GM19193 (cell line): Measurements from ENCODE around the gene RBBP7.

ENCODE experiments used
- POLR2A ChIP-seq: IDR thresholded peaks from 4 replicates; pipeline ENCODE4 v1.6.1; 2011; ENCODE audit not compliant: insufficient read depth, insufficient read length; ENCODE audit errors: extremely low read depth

RBBP7 gene

DNA sequence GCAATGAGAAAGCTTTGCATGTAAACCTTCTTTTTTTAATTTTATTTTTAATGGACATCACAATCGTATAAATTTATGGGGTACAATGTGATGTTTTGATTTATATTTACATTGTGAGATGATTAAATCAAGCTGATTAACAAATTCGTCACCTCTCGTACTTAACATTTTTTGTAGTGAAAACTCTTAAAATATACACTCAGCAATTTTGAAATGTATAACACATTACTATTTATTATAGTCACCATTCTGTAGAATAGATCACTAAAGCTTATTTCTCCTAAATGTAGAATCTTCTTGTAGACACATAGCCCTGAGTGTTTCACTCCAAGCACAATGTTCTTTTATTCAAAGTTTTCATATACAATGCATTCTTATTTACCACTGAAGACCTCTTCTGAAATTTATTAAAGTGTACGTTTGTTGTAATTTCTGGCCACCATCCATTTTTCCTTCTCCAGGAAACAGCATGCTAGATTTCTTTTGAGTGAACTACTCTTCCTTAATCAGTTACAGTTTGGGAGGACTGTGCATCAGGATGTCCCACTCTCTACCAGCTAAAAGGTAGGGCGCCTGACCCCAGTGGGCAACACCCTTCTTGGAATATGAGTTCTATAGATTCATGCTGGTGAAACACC, 4.4 kb upstream of the RBBP7 start:
- no peak for TF ChIP-seq POLR2A

DNA sequence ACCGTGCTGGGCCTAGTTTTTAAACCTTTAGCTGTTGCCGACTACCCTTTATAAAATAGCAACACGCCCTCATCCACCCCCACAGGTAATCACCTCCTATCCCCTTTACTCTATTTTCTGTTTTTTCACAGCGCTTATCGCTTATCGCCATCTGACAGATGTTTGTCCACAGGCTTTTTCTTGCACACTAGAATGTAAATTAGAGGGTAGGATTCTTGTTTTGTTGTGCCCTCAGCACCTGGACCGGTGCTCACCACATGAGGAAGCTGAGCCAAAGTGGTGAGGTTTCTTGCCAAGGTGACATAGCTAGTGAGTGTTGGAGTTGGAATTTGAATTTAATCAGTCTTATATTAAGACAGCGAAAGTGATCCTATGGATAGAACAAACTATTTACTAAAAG, 2.9 kb upstream of the RBBP7 start:
- TF ChIP-seq POLR2A = no peak

DNA sequence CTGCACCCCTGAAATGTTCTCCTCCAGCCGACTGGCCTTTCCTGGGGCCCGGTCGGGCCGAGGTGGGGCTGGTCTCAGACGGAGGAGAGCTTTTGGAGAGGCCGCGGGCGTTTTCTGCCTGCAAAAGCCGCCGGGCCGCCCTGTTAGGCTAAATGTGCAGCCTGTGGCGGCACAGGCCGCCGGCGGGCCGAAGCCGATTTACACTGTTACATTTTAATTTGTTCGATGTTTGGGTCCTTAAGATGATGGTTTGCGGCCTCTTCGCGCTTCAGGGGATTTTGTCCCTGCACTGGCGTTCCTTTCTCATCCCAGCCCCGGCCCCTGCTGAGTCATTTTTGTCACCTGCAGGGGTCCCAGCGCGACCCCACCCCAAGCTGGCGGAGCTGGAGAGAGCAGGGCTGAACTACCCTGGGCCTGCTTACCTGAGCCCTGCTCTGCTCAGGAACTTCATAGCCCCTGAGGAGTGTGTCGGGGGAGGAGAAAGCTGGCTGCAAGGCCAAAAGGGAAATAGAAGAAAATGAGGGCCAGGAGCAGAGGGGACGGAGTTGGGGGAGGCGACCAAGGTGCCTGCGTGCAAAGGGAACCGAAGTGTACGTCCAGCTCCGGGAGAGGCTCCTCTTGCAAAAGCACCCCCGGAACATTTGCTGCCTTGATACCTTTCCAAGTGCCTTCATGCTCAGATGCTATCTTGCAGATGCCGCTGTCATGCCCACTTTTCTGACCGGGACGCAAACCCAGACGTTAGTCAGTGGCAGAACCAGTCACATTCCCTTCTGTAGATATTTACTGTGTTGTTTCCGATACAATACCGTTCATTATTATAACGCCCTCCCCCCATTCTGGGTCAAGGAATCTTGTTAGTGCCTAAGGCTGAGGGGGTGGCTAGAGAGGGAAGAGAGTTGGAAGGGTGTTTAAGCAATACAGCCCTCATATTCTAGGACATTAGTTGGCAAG, 977 bp upstream of the RBBP7 start:
- no peak for TF ChIP-seq POLR2A

DNA sequence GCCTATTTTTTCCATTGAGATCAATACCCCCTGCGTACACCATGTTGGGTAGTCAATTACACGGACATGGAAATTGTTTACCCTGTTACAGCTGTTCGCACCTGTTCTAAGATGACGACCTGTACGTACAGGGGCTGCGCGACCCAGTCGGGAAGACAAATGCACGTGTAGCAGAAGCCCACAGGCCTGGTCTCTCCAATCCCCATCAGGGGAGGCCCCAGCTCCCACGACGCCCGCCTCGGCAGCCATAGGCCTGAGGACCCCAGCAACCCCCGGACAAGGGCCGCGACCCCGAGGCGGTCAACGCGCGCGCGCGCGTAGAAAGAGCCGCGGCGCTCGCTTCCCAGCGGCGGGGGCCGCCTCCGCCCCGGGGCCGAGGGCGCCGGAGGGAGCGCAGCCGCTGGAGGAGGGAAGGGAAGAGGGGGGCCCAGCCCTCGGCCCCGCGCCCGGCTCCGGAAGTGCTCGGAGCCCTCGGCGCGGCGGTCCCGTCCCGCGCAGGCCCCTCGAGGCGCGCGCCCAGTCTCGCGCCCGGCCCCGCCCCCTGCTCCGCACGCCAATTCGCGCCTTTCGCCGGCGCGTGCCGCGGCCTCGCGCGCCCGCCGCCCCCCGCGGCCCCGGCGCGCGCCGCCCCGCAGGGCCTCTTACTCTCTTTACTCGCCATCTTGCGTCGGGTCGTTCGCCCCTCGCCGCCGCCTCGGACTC, 618 bp downstream of the RBBP7 start:
- TF ChIP-seq POLR2A = no peak

DNA sequence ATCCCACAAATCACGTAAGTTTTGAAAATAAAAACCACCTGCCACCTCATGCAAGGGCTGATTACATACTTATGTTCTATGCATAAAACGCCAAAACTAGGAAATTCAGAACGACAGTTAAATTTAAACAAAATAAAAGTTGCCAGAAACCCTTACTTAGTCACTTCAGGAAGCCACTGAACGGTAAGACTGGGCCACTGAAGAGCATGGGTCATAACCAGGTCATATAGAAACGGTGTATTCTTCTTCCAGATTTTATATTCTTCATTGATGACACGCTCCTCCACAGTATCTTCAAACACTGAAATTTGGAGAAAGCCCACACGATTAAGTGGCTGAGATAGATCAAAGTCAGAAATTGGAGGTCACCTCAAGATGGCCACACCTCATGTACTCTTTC, 1.2 kb downstream of the RBBP7 start:
- TF ChIP-seq POLR2A = no peak

DNA sequence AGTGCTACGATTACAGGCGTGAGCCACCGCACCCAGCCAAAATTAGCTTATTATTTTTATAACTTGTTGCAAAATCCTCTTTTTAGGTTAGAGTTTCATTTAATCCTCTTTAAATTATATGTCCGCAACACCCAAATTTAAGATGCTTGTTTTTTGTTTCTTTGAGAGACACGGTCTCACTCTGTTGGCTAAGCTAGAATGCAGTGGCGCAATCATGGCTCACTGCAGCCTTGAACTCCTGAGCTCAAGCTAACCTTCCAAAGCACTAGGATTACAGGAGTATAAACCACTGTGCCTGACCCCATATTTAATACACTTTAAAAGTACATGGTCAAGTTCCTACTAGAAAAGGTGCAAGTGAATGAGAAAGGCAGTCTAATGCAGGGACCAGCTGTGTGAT, 2.2 kb downstream of the RBBP7 start:
- no peak for TF ChIP-seq POLR2A

DNA sequence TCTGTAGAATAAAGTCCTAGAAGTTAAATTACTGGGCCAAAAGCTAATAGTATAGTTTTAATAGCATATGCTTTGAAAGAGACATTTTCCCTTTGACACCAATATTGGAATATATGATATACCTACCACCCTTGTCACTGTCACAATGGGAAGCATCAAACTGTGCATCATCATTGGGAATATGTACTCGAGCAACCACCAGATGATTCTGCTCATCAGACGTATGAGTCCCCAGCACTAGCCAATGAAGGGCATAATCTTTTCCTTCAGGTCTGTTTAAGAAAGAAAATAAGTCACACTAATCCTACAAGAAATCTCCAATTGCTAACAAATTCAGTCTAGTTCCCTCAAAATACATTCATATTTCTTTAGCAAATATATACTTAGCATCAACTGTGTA, 7.3 kb downstream of the RBBP7 start:
- no peak for TF ChIP-seq POLR2A

DNA sequence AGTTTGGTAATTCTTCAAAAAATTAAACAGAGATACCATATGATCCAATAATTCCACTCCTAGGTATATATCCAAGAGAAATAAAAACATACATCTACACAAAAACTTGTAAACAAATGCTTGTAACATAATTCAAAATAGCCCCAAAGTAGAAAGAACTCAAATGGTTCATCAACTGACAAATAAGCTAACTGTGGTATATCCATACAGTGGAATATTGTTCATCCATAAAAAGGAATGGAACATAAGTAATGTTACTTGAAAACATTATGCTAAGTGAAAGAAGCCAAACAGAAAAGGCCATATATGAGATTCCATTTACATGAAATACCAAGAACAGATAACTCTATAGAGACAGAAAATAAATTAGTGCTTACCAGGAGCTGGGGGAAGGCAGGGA, 13.4 kb downstream of the RBBP7 start:
- TF ChIP-seq POLR2A = no peak

DNA sequence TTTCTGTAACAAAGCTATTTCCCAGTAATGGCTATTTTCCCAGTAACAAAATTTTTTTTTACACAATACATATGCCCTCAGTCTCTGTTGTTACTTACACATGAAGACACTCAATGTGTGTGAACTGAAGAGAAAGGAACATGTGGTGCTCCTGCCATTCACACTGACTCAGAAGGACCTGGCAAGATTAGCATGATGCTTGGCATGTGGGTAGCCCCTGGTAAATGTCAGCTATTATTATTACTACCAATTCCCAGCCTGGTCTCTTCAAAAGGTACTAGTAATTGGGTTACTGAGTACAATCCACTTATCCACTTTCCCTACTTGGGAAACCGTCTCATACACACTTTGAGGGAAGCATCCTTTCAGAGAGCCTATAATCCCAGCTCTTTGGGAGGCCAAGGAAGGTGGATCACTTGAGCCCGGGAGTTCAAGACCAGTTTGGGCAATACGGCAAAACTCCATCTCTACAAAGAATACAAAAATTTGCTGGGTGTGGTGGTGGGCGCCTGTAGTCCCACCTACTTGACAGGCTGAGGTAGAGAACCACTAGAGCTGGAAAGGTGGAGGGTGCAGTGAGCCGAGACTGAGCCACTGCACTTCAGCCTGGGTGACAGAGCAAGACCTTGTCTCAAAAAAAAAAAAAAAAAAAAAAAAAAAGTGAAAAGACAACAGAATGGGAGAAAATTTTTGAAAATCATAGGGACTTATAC, 14.6 kb downstream of the RBBP7 start:
- TF ChIP-seq POLR2A = no peak

DNA sequence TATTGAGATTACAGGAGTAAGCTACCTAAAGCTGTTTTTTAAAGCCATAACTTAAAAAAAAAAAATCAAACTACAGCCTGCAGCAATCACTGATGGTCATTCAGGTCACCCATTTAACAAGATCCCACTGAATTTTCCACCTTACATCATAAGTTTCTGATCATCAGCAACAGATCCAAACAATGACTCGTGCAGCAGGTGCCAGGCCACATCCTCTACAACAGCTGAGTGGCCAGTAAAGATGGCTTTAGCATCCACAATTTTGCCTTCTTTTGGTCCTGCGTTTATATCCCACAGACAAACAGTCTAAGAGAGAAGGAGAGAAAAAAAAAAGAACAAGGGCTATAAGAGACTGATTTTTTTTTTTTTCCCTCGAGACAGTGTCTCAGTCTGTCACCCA, 16.6 kb downstream of the RBBP7 start:
- no peak for TF ChIP-seq POLR2A

DNA sequence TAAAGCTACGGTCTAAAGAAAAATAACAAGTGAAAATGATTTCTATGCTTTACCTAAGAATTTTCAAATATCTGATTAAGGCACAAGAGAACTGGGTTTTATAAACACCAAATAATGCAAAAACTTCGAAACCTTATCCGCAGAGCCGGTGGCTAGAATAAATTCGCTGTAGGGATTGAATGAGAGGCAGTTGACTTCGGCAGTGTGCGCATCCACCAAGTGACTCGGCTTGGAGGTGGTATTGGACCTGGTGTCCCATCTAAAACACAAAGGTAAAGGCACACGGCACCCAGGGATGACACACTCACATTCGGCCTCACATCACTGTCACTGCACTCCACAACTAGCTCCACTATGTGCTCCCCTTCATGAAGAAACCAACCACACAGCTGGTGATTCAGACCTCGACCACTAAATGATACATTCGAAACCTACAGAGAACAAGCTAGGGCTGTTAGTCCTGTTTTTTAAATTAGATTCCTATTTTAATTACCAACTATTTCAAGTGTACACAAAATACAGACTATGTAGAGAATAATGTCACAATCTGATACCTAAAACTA, 17.5 kb downstream of the RBBP7 start:
- no peak for TF ChIP-seq POLR2A

DNA sequence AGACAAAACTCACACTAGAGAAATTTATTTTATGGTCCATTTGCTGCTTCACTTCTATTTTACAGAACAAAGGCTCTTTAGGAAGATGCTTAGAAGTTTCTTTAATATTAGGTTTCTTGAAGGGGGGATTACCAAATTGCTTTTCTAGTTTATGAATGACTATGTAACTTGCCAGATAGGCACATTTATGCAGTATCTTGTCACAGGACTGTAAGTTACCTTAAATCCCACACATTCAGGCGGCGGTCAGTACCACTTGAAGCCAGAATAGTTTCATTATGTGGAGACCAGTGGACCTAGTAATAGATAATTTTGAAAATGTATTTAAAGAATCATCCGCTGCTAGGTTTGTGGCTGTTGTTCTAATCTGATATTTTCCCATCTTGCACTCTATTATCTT, 18.3 kb downstream of the RBBP7 start:
- TF ChIP-seq POLR2A = no peak

DNA sequence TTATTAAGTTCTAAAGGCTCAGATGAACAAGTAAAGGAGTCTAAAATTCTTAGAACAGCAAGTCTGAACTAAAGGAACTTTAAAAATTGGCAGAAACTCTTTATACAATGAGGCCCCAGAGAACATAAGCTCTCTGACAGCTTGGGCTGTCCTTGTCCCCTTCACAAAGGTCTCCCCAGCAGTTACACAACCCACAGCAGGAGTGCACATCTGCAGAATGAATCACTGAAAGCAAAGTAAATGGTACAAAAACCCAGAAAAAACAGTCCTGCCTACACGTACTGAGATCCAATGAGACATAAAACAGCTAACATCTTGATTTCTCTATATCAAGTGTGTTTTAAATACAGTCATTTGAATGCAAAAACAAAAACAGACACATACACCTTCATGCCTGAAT, 18.7 kb downstream of the RBBP7 start:
- no peak for TF ChIP-seq POLR2A

DNA sequence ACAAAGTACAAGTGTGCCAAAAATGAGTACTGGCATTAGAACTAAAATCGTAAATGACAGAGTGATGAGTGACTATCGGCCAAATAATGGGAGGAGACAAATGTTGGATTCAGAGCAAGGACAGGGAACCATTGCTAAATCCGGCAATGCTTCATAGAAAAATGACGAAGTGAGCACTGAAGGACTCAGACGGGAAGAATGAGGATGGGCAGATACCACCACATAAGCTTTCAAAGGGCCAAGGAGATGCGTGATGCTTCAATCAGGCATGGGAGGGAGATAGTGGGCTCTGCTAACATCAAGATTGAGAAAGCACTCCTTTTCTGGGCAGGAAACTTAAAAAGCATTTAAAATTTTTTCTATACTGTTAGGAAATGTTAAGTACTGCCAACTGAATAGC, 21.6 kb downstream of the RBBP7 start:
- no peak for TF ChIP-seq POLR2A

DNA sequence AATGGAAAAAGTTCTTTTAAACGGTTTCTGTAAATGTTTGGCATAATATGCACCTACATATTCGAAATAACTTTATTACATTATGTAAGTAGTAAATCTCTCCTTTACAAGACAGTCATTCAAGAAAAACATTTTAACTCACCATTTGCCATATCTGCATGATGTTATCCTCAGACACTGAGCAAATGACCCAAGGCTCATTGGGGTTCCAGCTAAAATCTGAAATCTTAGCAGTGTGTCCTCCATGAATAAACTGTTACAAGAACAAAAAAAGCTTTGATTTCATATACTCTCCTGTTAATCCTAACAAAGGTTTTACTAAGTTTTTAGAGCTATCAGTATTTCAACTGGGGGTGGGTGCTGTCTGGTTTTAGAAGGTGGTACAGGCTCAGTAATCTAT, 24.5 kb downstream of the RBBP7 start:
- TF ChIP-seq POLR2A = no peak
